ENCODE data around the gene DLGAP1.

DLGAP1 gene

GRCh38 chr18:3993941-3994687, 461.0 kb downstream of the DLGAP1 start:
- H3K4me3 ChIP-seq (ENCODE audit: low read length), result no peak overlapping the region
- no peaks in the 10 kb centered on the region for H3K4me1 ChIP-seq (ENCODE audit: low read length)
- no peak overlapping the region for H3K4me2 ChIP-seq (ENCODE audit: low read length)
- H3K79me2 ChIP-seq (ENCODE audit: low read length), result no peaks in the 10 kb centered on the region
- TF ChIP-seq, protein P1, sequence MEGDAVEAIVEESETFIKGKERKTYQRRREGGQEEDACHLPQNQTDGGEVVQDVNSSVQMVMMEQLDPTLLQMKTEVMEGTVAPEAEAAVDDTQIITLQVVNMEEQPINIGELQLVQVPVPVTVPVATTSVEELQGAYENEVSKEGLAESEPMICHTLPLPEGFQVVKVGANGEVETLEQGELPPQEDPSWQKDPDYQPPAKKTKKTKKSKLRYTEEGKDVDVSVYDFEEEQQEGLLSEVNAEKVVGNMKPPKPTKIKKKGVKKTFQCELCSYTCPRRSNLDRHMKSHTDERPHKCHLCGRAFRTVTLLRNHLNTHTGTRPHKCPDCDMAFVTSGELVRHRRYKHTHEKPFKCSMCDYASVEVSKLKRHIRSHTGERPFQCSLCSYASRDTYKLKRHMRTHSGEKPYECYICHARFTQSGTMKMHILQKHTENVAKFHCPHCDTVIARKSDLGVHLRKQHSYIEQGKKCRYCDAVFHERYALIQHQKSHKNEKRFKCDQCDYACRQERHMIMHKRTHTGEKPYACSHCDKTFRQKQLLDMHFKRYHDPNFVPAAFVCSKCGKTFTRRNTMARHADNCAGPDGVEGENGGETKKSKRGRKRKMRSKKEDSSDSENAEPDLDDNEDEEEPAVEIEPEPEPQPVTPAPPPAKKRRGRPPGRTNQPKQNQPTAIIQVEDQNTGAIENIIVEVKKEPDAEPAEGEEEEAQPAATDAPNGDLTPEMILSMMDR (IDR thresholded peaks at IDR 0.05; ENCODE audit: low read depth, low read length), result no peak
- TF ChIP-seq EZH2phosphoT487 (IDR thresholded peaks at IDR 0.05; ENCODE audit: low read depth), result no peak
- H3K9ac ChIP-seq (ENCODE audit: low read length), result no peak overlapping the region
- H3K9me3 ChIP-seq (ENCODE audit: insufficient read depth, low read length), result no peaks in the 10 kb centered on the region
- no peak overlapping the region for H3K27ac ChIP-seq (ENCODE audit: low read length)
- no peaks in the 10 kb centered on the region for H4K20me1 ChIP-seq (ENCODE audit: insufficient read depth, low read length)
- no peak overlapping the region for H2AFZ ChIP-seq (ENCODE audit: low read depth, low read length)
- H3K36me3 ChIP-seq (replicated peaks; ENCODE audit: low read depth, low read length), result no peaks in the 10 kb centered on the region
- peaks cover 3% of the 10 kb centered on the region; the same call in 1 of the 2 replicates for H3K27me3 ChIP-seq (ENCODE audit: low read depth, low read length)

DNA sequence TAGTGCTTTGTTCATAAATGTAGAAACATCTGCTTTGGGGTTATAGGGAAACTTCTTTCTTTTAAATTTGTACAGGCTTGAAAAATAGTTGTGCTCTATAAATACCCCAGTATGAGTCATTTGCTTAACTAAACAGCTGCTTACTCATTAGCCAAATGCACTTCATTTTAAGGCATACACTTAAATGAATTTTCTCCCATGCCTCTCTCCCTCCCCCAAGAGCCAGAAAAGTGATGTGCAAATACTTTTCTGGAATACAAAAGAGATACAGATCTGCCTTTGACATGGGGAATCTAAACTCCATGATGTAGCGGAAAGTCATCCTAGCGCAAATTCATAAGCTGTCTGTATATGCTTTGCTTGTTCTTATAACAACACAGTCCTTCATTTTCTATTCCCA, 469.4 kb downstream of the DLGAP1 start:
- Histone ChIP-seq H3K36me3 (replicated peaks; ENCODE audit: low read depth, low read length) (no peaks in the 10 kb centered on the region), H3K9me3 (ENCODE audit: insufficient read depth, low read length) (no peaks in the 10 kb centered on the region), H4K20me1 (ENCODE audit: insufficient read depth, low read length) (no peaks in the 10 kb centered on the region), H3K27me3 (ENCODE audit: low read depth, low read length) (peaks cover 3% of the 10 kb centered on the region; the same call in 1 of the 2 replicates), H3K27ac (ENCODE audit: low read length) (no peak overlapping the region), H3K9ac (ENCODE audit: low read length) (no peak overlapping the region), H3K79me2 (ENCODE audit: low read length) (no peaks in the 10 kb centered on the region), H3K4me3 (ENCODE audit: low read length) (no peak overlapping the region), H3K4me2 (ENCODE audit: low read length) (no peak overlapping the region), H3K4me1 (ENCODE audit: low read length) (no peaks in the 10 kb centered on the region), H2AFZ (ENCODE audit: low read depth, low read length) (no peak overlapping the region)
- no peak for TF ChIP-seq EZH2phosphoT487 (IDR thresholded peaks at IDR 0.05; ENCODE audit: low read depth)
- TF ChIP-seq, protein P1 (IDR thresholded peaks at IDR 0.05; ENCODE audit: low read depth, low read length), result no peak

DNA sequence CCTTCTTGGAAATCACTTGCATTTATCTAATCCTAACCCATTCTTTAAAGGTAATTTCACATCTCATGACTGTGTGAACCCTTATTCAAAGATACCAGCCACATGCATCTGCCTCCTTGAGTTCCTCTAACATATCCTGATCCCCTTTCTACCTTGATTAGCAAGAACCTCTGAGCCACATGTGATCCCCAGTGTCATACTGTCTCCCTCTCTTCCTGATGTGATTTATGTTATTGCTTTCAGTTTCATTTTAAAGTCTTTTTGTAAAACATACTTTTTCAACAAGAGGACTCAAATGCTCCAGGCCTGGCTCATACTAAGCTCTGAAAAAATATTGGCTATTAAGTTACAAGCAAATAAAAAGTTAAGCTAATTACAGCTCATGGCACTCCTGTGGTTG, 470.1 kb downstream of the DLGAP1 start:
- Histone ChIP-seq H3K27me3 (ENCODE audit: low read depth, low read length) (peaks cover 3% of the 10 kb centered on the region; the same call in 1 of the 2 replicates), H3K27ac (ENCODE audit: low read length) (no peak overlapping the region), H3K4me3 (ENCODE audit: low read length) (no peak overlapping the region), H4K20me1 (ENCODE audit: insufficient read depth, low read length) (no peaks in the 10 kb centered on the region), H3K4me1 (ENCODE audit: low read length) (no peaks in the 10 kb centered on the region), H3K9ac (ENCODE audit: low read length) (no peak overlapping the region), H3K4me2 (ENCODE audit: low read length) (no peak overlapping the region), H3K9me3 (ENCODE audit: insufficient read depth, low read length) (no peaks in the 10 kb centered on the region), H3K79me2 (ENCODE audit: low read length) (no peaks in the 10 kb centered on the region), H3K36me3 (replicated peaks; ENCODE audit: low read depth, low read length) (no peaks in the 10 kb centered on the region), H2AFZ (ENCODE audit: low read depth, low read length) (no peak overlapping the region)
- TF ChIP-seq EZH2phosphoT487 (IDR thresholded peaks at IDR 0.05; ENCODE audit: low read depth), result no peak
- TF ChIP-seq, protein P1 (IDR thresholded peaks at IDR 0.05; ENCODE audit: low read depth, low read length), result no peak

- Histone ChIP-seq H3K27ac (ENCODE audit: low read length) (no peak overlapping the region), H3K4me3 (ENCODE audit: low read length) (no peak overlapping the region), H3K4me1 (ENCODE audit: low read length) (no peaks in the 10 kb centered on the region), H3K4me2 (ENCODE audit: low read length) (no peak overlapping the region), H4K20me1 (ENCODE audit: insufficient read depth, low read length) (no peaks in the 10 kb centered on the region), H3K79me2 (ENCODE audit: low read length) (no peaks in the 10 kb centered on the region), H3K9ac (ENCODE audit: low read length) (no peak overlapping the region), H3K36me3 (replicated peaks; ENCODE audit: low read depth, low read length) (no peaks in the 10 kb centered on the region), H2AFZ (ENCODE audit: low read depth, low read length) (no peak overlapping the region), H3K27me3 (ENCODE audit: low read depth, low read length) (peaks cover 3% of the 10 kb centered on the region; the same call in 1 of the 2 replicates), H3K9me3 (ENCODE audit: insufficient read depth, low read length) (no peaks in the 10 kb centered on the region)
- TF ChIP-seq, protein P1 (IDR thresholded peaks at IDR 0.05; ENCODE audit: low read depth, low read length), result no peak
- TF ChIP-seq EZH2phosphoT487 (IDR thresholded peaks at IDR 0.05; ENCODE audit: low read depth), result no peak
Observed at GRCh38 chr18:3984163-3984757, 470.8 kb downstream of the DLGAP1 start.
